ENCODE results near the gene MYD88. TPM values are rescaled to one million over a fixed set of nuclear protein-coding genes. Genes with fewer than 3 reads are reported as not detected.

MYD88 gene
- 10 to 100 TPM; 32.4 to 68.5 (median 56.6) TPM for total RNA-seq
- total RNA-seq (2013) = 28.5 TPM
- total RNA-seq = 8.1 to 109 (median 44.5) reads per million in 29 experiments

DNA sequence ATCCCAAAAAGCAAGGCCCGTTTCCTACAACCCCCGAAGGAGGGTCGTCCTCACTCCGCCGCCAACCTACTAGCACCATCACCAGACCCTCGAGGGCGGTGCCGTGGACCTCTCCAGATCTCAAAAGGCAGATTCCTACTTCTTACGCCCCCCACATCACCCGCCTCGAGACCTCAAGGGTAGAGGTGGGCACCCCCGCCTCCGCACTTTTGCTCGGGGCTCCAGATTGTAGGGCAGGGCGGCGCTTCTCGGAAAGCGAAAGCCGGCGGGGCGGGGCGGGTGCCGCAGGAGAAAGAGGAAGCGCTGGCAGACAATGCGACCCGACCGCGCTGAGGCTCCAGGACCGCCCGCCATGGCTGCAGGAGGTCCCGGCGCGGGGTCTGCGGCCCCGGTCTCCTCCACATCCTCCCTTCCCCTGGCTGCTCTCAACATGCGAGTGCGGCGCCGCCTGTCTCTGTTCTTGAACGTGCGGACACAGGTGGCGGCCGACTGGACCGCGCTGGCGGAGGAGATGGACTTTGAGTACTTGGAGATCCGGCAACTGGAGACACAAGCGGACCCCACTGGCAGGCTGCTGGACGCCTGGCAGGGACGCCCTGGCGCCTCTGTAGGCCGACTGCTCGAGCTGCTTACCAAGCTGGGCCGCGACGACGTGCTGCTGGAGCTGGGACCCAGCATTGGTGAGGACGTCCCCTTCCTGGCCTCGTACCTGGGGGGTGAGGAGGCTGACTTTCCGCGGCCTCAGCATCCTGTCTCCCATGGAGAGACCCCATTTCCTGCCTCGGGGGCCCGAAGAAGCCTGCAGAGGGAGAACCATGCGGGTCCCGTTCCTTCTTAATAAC lies at the start of gene MYD88:
Gene MYD88 (plus strand): TSS at position 313 of the 842 bp plus-strand sequence. CDS start 40 bp downstream, at position 353.
- Mint-ChIP-seq H3K4me3 (peak within 1 kb of the TSS; percentile 89 to 97 (median 96)), H3K27ac (peak within 1 kb of the TSS; percentile 99 to 100), H3K9me3 (no peaks in the 10 kb centered on the region), H3K27me3 (no peaks in the 10 kb centered on the region), H3K4me1 (peaks cover 60 to 69% (median 65%) of the 10 kb centered on the region in 3 donors), H3K36me3 (peaks cover 20% of the 10 kb centered on the region)
- Histone ChIP-seq H3K4me3 (ENCODE audit: control insufficient read depth in 1 of 2, extremely low read depth in 1 of 2, low read length in 1 of 2) (peak within 1 kb of the TSS; percentile 93 to 98), H3K4me1 (ENCODE audit: control insufficient read depth in 1 of 2, extremely low read depth in 1 of 2, insufficient read depth in 2 of 2, low read length in 2 of 2) (peaks cover 16 to 66% of the 10 kb centered on the region in 2 experiments), H3K9me3 (no peaks in the 10 kb centered on the region), H3K27me3 (replicated peaks in 1 of 2; ENCODE audit: control insufficient read depth in 2 of 2, extremely low read depth in 1 of 2, insufficient read depth in 2 of 2, low read length in 1 of 2) (no peaks in the 10 kb centered on the region), H3K36me3 (ENCODE audit: control insufficient read depth in 2 of 2, extremely low read depth in 1 of 2, insufficient read depth in 1 of 2, low read length in 1 of 2) (peaks cover 4 to 29% of the 10 kb centered on the region in 2 donors), H3K27ac (ENCODE audit: low read length) (peak within 1 kb of the TSS; percentile 92)
- under 1% methylated on average over 55 of the region's 65 CpGs for WGBS (ENCODE audit: insufficient coverage)
- DNase-seq (peak; percentile 59 to 89 (median 81)), ATAC-seq (replicated peaks in 1 of 4) (peak; percentile 60 to 67 (median 65))
- CTCF ChIA-PET = interaction anchor here in 1 of 2 donors (0.9 to 1.0 kb wide), 2 partner anchors 25 to 142 kb away, joined by 3 to 4 read pairs; no protein-coding TSS in a partner anchor
- POLR2A ChIA-PET = interaction anchor here (1.5 to 2.7 kb wide), 3 partner anchors 26 to 27 kb away, joined by 7 to 22 read pairs (median 15); partner anchors contain the start of gene OXSR1 (in 2 of the 2)

DNA sequence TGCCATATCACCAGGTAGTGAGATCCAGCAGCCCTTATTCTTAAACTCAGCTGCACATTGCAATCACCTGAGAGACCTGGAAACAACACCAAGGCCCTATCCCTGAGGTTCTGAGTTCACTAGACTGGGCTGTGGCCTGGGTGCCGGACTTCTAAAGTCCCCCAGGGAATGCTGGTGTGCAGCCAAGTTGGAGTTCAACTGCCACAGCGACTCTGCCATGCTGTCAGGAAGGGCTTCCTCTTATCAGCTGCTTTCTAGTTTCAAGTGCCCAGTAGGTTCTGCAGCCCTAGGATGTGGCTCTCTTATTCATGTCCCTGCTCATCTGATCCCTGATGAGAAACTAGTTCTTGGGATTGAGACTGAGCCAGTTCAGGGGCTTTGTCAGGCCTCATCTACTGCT lies 49.3 kb upstream of the MYD88 start:
- Mint-ChIP-seq H3K4me1 (peaks cover 0 to 9% (median 3%) of the 10 kb centered on the region in 3 donors), H3K27ac (no peak overlapping the region), H3K4me3 (no peak overlapping the region), H3K27me3 (no peaks in the 10 kb centered on the region), H3K9me3 (peaks cover 3 to 8% (median 4%) of the 10 kb centered on the region in 3 donors), H3K36me3 (peaks cover 9% of the 10 kb centered on the region)
- H3K27ac ChIP-seq (ENCODE audit: low read length) = no peak overlapping the region
- no peaks in the 10 kb centered on the region for H3K36me3 ChIP-seq (ENCODE audit: control insufficient read depth in 2 of 2, extremely low read depth in 1 of 2, insufficient read depth in 1 of 2, low read length in 1 of 2)
- H3K4me1 ChIP-seq (ENCODE audit: control insufficient read depth in 1 of 2, extremely low read depth in 1 of 2, insufficient read depth in 2 of 2, low read length in 2 of 2) = no peaks in the 10 kb centered on the region
- DNase-seq (no peak), ATAC-seq (replicated peaks in 1 of 4) (no peak)
- WGBS (ENCODE audit: insufficient coverage) = 89% methylated on average over 2 of the region's 2 CpGs
- ChIA-PET POLR2A (interaction anchor here in 1 of 2 donors (0.6 kb wide), 1 partner anchor 408 kb away, joined by 3 read pairs; no protein-coding TSS in a partner anchor), CTCF (no interaction called here)
- no peaks in the 10 kb centered on the region for H3K27me3 ChIP-seq (replicated peaks in 1 of 2; ENCODE audit: control insufficient read depth in 2 of 2, extremely low read depth in 1 of 2, insufficient read depth in 2 of 2, low read length in 1 of 2)
- H3K9me3 ChIP-seq = no peaks in the 10 kb centered on the region
- H3K4me3 ChIP-seq (ENCODE audit: control insufficient read depth in 1 of 2, extremely low read depth in 1 of 2, low read length in 1 of 2) = no peak overlapping the region

DNA sequence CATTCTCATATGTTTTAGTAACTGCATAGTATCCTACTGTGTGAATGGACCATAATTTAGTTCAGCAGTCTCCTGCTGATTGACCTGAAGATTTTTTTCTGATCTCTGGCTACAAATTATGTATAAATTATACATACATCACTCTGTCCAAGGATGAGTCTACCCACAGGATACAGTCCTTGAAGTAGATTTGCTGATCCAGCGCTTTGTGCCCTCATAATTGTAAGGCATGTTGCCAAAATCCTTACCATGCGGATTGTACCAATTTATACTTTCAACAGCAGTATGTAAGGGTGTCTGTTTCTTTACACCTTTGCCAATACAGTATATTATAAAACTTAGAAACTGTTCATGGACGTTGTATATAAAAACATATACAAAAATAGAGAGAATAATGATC lies 48.0 kb upstream of the MYD88 start:
- H3K27ac Mint-ChIP-seq = no peak overlapping the region
- CTCF ChIA-PET = no interaction called here
- no peak for ATAC-seq (replicated peaks in 1 of 4)

GRCh38 chr3:38094999-38095398 lies 43.5 kb upstream of the MYD88 start:
- Mint-ChIP-seq H3K4me1 (no peaks in the 10 kb centered on the region), H3K36me3 (peaks cover 4% of the 10 kb centered on the region), H3K27me3 (no peaks in the 10 kb centered on the region), H3K4me3 (no peak overlapping the region), H3K9me3 (no peaks in the 10 kb centered on the region), H3K27ac (no peak overlapping the region)
- no peaks in the 10 kb centered on the region for H3K4me1 ChIP-seq (ENCODE audit: control insufficient read depth in 1 of 2, extremely low read depth in 1 of 2, insufficient read depth in 2 of 2, low read length in 2 of 2)
- no peak for ATAC-seq (replicated peaks in 1 of 4)
- no peak for DNase-seq
- no CpG with 5 or more reads among the region's 3 CpGs for WGBS (ENCODE audit: insufficient coverage)
- H3K4me3 ChIP-seq (ENCODE audit: control insufficient read depth in 1 of 2, extremely low read depth in 1 of 2, low read length in 1 of 2) = no peak overlapping the region
- POLR2A ChIA-PET = no interaction called here
- no peaks in the 10 kb centered on the region for H3K9me3 ChIP-seq
- CTCF ChIA-PET = interaction anchor here in 1 of 2 donors (0.6 kb wide), 1 partner anchor 12 kb away, joined by 4 read pairs; no protein-coding TSS in a partner anchor
- H3K27ac ChIP-seq (ENCODE audit: low read length) = no peak overlapping the region
- no peaks in the 10 kb centered on the region for H3K36me3 ChIP-seq (ENCODE audit: control insufficient read depth in 2 of 2, extremely low read depth in 1 of 2, insufficient read depth in 1 of 2, low read length in 1 of 2)
- peaks cover 0 to 16% of the 10 kb centered on the region in 2 experiments for H3K27me3 ChIP-seq (replicated peaks in 1 of 2; ENCODE audit: control insufficient read depth in 2 of 2, extremely low read depth in 1 of 2, insufficient read depth in 2 of 2, low read length in 1 of 2)

More for the DNA sequence above, 48.0 kb upstream of the MYD88 start:
- Histone ChIP-seq H3K4me1 (ENCODE audit: control insufficient read depth in 1 of 2, extremely low read depth in 1 of 2, insufficient read depth in 2 of 2, low read length in 2 of 2) (no peaks in the 10 kb centered on the region), H3K36me3 (ENCODE audit: control insufficient read depth in 2 of 2, extremely low read depth in 1 of 2, insufficient read depth in 1 of 2, low read length in 1 of 2) (no peaks in the 10 kb centered on the region), H3K9me3 (no peaks in the 10 kb centered on the region), H3K27me3 (replicated peaks in 1 of 2; ENCODE audit: control insufficient read depth in 2 of 2, extremely low read depth in 1 of 2, insufficient read depth in 2 of 2, low read length in 1 of 2) (no peaks in the 10 kb centered on the region), H3K4me3 (ENCODE audit: control insufficient read depth in 1 of 2, extremely low read depth in 1 of 2, low read length in 1 of 2) (no peak overlapping the region), H3K27ac (ENCODE audit: low read length) (no peak overlapping the region)
- POLR2A ChIA-PET = no interaction called here
- no peaks in the 10 kb centered on the region for H3K27me3 Mint-ChIP-seq
- DNase-seq = no peak
- H3K36me3 Mint-ChIP-seq = peaks cover 9% of the 10 kb centered on the region
- no peaks in the 10 kb centered on the region for H3K9me3 Mint-ChIP-seq
- no CpG with 5 or more reads among the region's 3 CpGs for WGBS (ENCODE audit: insufficient coverage)
- H3K4me3 Mint-ChIP-seq = no peak overlapping the region
- peaks cover 0 to 3% (median 0%) of the 10 kb centered on the region in 3 donors for H3K4me1 Mint-ChIP-seq

- no peak overlapping the region for H3K4me3 ChIP-seq (ENCODE audit: control insufficient read depth in 1 of 2, extremely low read depth in 1 of 2, low read length in 1 of 2)
- POLR2A ChIA-PET = no interaction called here
Measured at GRCh38 chr3:38095669-38096483, 42.6 kb upstream of the MYD88 start.

More at GRCh38 chr3:38095669-38096483, 42.6 kb upstream of the MYD88 start:
- DNase-seq (no peak), ATAC-seq (replicated peaks in 1 of 4) (no peak)
- Histone ChIP-seq H3K36me3 (ENCODE audit: control insufficient read depth in 2 of 2, extremely low read depth in 1 of 2, insufficient read depth in 1 of 2, low read length in 1 of 2) (no peaks in the 10 kb centered on the region), H3K27me3 (replicated peaks in 1 of 2; ENCODE audit: control insufficient read depth in 2 of 2, extremely low read depth in 1 of 2, insufficient read depth in 2 of 2, low read length in 1 of 2) (peaks cover 0 to 18% of the 10 kb centered on the region in 2 experiments), H3K9me3 (no peaks in the 10 kb centered on the region), H3K4me1 (ENCODE audit: control insufficient read depth in 1 of 2, extremely low read depth in 1 of 2, insufficient read depth in 2 of 2, low read length in 2 of 2) (no peaks in the 10 kb centered on the region), H3K27ac (ENCODE audit: low read length) (no peak overlapping the region)
- Mint-ChIP-seq H3K27ac (no peak overlapping the region), H3K4me1 (no peaks in the 10 kb centered on the region), H3K4me3 (no peak overlapping the region), H3K27me3 (no peaks in the 10 kb centered on the region), H3K36me3 (no peaks in the 10 kb centered on the region), H3K9me3 (no peaks in the 10 kb centered on the region)
- CTCF ChIA-PET = no interaction called here
- WGBS (ENCODE audit: insufficient coverage) = 81% methylated on average over 5 of the region's 6 CpGs

Measured in T-cell (primary cell).